NCI-H146 treated with DMSO at 0.1 percent for 48 hours (cell line): Measurements from ENCODE around the gene IPO4.

Experiments
- DNase-seq: peaks from one replicate; lab custom pipeline; 2025; ENCODE audit not compliant: unreplicated experiment; lab: John Stamatoyannopoulos, UW

The IPO4 gene

GRCh38 chr14:24194186-24194872 lies 5.7 kb upstream of the IPO4 start:
- no peak for DNase-seq

- DNase-seq: no peak
Measured at GRCh38 chr14:24192933-24193332, 4.3 kb upstream of the IPO4 start.

- DNase-seq: no peak
Measured at GRCh38 chr14:24190416-24190815, 1.8 kb upstream of the IPO4 start.

- no peak for DNase-seq
Measured at GRCh38 chr14:24189460-24189859, 844 bp upstream of the IPO4 start.

- no peak for DNase-seq
Measured at GRCh38 chr14:24189059-24189375, 401 bp upstream of the IPO4 start.

- no peak for DNase-seq
Measured at GRCh38 chr14:24187539-24187915, 1.1 kb downstream of the IPO4 start.

- no peak for DNase-seq
Measured at GRCh38 chr14:24186831-24187538, 1.6 kb downstream of the IPO4 start.

- DNase-seq: no peak
Measured at GRCh38 chr14:24185741-24186140, 2.9 kb downstream of the IPO4 start.

- no peak for DNase-seq
Measured at GRCh38 chr14:24185026-24185425, 3.6 kb downstream of the IPO4 start.

- DNase-seq: no peak
Measured at GRCh38 chr14:24184104-24184970, 4.3 kb downstream of the IPO4 start.

- no peak for DNase-seq
Measured at GRCh38 chr14:24183014-24183481, 5.6 kb downstream of the IPO4 start.

GRCh38 chr14:24182110-24182882 lies 6.3 kb downstream of the IPO4 start:
- DNase-seq: no peak

- no peak for DNase-seq
Measured at GRCh38 chr14:24181371-24182077, 7.1 kb downstream of the IPO4 start.

GRCh38 chr14:24179961-24180796 lies 8.4 kb downstream of the IPO4 start:
- DNase-seq: no peak

GRCh38 chr14:24179294-24179960 lies 9.2 kb downstream of the IPO4 start:
- DNase-seq: no peak

GRCh38 chr14:24178399-24179178 lies 10.0 kb downstream of the IPO4 start:
- no peak for DNase-seq

GRCh38 chr14:24177891-24178290 lies 10.7 kb downstream of the IPO4 start:
- DNase-seq: no peak
